ENCODE measurements around the gene DESI2.

Gene DESI2

GRCh38 chr1:244709476-244710368 is 56.8 kb downstream of the DESI2 start:
- Histone ChIP-seq H3K27ac (no peak overlapping the region), H3K27me3 (ENCODE audit: insufficient read depth, low read depth) (no peaks in the 10 kb centered on the region), H4K20me1 (ENCODE audit: insufficient read depth) (no peaks in the 10 kb centered on the region), H3K79me2 (ENCODE audit: insufficient read depth, low read depth) (no peaks in the 10 kb centered on the region), H3K36me3 (ENCODE audit: insufficient read depth) (no peaks in the 10 kb centered on the region), H3K4me2 (no peak overlapping the region), H3K4me3 (IDR thresholded peaks at IDR 0.05; ENCODE audit: insufficient read depth, low read depth, low read length) (no peak overlapping the region), H3K4me1 (ENCODE audit: low read depth, poor library complexity, severe bottlenecking) (no peaks in the 10 kb centered on the region), H2AFZ (ENCODE audit: low read depth) (no peak overlapping the region), H3K9ac (no peak overlapping the region)
- TF ChIP-seq CTCF (conservative IDR thresholded peaks at IDR 0.05; ENCODE audit: low read depth, low read length), result no peak

- TF ChIP-seq CTCF (conservative IDR thresholded peaks at IDR 0.05; ENCODE audit: low read depth, low read length), result no peak
- Histone ChIP-seq H2AFZ (ENCODE audit: low read depth) (no peak overlapping the region), H3K4me2 (no peak overlapping the region), H3K4me1 (ENCODE audit: low read depth, poor library complexity, severe bottlenecking) (no peaks in the 10 kb centered on the region), H3K9ac (no peak overlapping the region), H3K4me3 (IDR thresholded peaks at IDR 0.05; ENCODE audit: insufficient read depth, low read depth, low read length) (no peak overlapping the region), H3K36me3 (ENCODE audit: insufficient read depth) (no peaks in the 10 kb centered on the region), H3K27ac (no peak overlapping the region), H4K20me1 (ENCODE audit: insufficient read depth) (no peaks in the 10 kb centered on the region), H3K79me2 (ENCODE audit: insufficient read depth, low read depth) (no peaks in the 10 kb centered on the region), H3K27me3 (ENCODE audit: insufficient read depth, low read depth) (no peaks in the 10 kb centered on the region)
Measured at GRCh38 chr1:244710474-244711062, 57.6 kb downstream of the DESI2 start.

- Histone ChIP-seq H3K79me2 (ENCODE audit: insufficient read depth, low read depth) (no peaks in the 10 kb centered on the region), H3K27me3 (ENCODE audit: insufficient read depth, low read depth) (no peaks in the 10 kb centered on the region), H3K9ac (no peak overlapping the region), H3K4me1 (ENCODE audit: low read depth, poor library complexity, severe bottlenecking) (no peaks in the 10 kb centered on the region), H3K27ac (no peak overlapping the region), H4K20me1 (ENCODE audit: insufficient read depth) (no peaks in the 10 kb centered on the region), H2AFZ (ENCODE audit: low read depth) (no peak overlapping the region), H3K36me3 (ENCODE audit: insufficient read depth) (no peaks in the 10 kb centered on the region), H3K4me2 (no peak overlapping the region), H3K4me3 (IDR thresholded peaks at IDR 0.05; ENCODE audit: insufficient read depth, low read depth, low read length) (no peak overlapping the region)
- no peak for TF ChIP-seq CTCF (conservative IDR thresholded peaks at IDR 0.05; ENCODE audit: low read depth, low read length)
Measured at GRCh38 chr1:244712669-244713068, 59.7 kb downstream of the DESI2 start.

GRCh38 chr1:244713332-244713731 is 60.4 kb downstream of the DESI2 start:
- Histone ChIP-seq H3K4me2 (no peak overlapping the region), H3K79me2 (ENCODE audit: insufficient read depth, low read depth) (no peaks in the 10 kb centered on the region)

More at GRCh38 chr1:244713332-244713731, 60.4 kb downstream of the DESI2 start:
- Histone ChIP-seq H3K4me1 (ENCODE audit: low read depth, poor library complexity, severe bottlenecking) (no peaks in the 10 kb centered on the region), H3K9ac (no peak overlapping the region), H3K27ac (no peak overlapping the region), H2AFZ (ENCODE audit: low read depth) (no peak overlapping the region), H3K4me3 (IDR thresholded peaks at IDR 0.05; ENCODE audit: insufficient read depth, low read depth, low read length) (no peak overlapping the region), H4K20me1 (ENCODE audit: insufficient read depth) (no peaks in the 10 kb centered on the region), H3K27me3 (ENCODE audit: insufficient read depth, low read depth) (no peaks in the 10 kb centered on the region), H3K36me3 (ENCODE audit: insufficient read depth) (no peaks in the 10 kb centered on the region)
- no peak for TF ChIP-seq CTCF (conservative IDR thresholded peaks at IDR 0.05; ENCODE audit: low read depth, low read length)

Data from KMS-11 (cell line).